ENCODE results near the gene C2CD3. TPM values are rescaled to one million over a fixed set of nuclear protein-coding genes. Genes with fewer than 3 reads are reported as not detected.

Gene C2CD3
- total and polyA plus RNA-seq, 2 of the 4 experiments (the other 2 are of a cell fraction), result 11.1 to 19.2 TPM

DNA sequence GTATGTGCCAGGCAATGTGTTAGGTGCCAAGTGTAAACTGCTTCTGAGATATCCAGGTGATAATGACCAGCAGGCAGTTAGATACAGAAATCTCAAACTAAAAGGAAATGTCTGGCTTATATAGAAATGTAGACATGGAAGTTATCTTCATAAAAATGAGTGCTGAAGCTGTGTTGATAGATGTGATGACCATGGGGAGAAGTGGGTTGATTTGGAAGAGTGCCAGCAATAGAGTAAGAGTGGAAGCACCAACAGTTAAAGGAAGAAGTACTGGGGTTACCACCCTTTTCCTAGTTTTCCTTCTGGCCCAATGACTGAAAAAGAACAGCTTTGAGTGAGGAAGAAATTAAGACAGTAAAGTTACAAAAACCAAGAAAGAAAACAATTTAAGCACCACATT is 68.5 kb downstream of the C2CD3 start:
- Histone ChIP-seq H3K4me3 (ENCODE audit: insufficient read depth, low read depth, low read length) (no peak overlapping the region), H2AFZ (replicated peaks; ENCODE audit: low read length, poor library complexity) (no peak overlapping the region), H3K9me1 (ENCODE audit: insufficient read depth, low read length) (0 out of 2 replicates have a peak, but pooled peaks cover 2% of the 10 kb centered on the region), H4K8ac (ENCODE audit: low read depth in 2 of 2, low read length in 2 of 2) (no peak overlapping the region), H3K4me2 (ENCODE audit: low read depth, low read length) (no peak overlapping the region), H3K36me3 (ENCODE audit: control insufficient read depth, insufficient read depth, low read length) (peaks cover 10% of the 10 kb centered on the region), H4K5ac (ENCODE audit: low read depth, low read length) (no peak overlapping the region), H3K18ac (ENCODE audit: low read depth, low read length) (no peak overlapping the region), H2BK5ac (ENCODE audit: low read depth, low read length, poor library complexity, severe bottlenecking) (no peak overlapping the region), H3K27me3 (ENCODE audit: control insufficient read depth, insufficient read depth, low read length) (no peaks in the 10 kb centered on the region), H2AK9ac (replicated peaks; ENCODE audit: low read depth, low read length, poor library complexity) (no peak overlapping the region), H3K9ac (ENCODE audit: low read depth, low read length) (no peak overlapping the region), H3K14ac (replicated peaks; ENCODE audit: low read depth, low read length) (no peak overlapping the region), H3K27ac (ENCODE audit: insufficient read depth, low read length) (no peak overlapping the region), H3K4me1 (ENCODE audit: control insufficient read depth, insufficient read depth, low read length) (no peaks in the 10 kb centered on the region), H3K79me1 (ENCODE audit: low read depth in 1 of 2, low read length in 2 of 2) (no peaks in the 10 kb centered on the region), H2BK120ac (ENCODE audit: low read depth, low read length) (no peak overlapping the region), H3K23ac (ENCODE audit: low read depth, low read length) (no peak overlapping the region), H2BK15ac (ENCODE audit: low read depth, low read length) (no peak overlapping the region), H3K56ac (ENCODE audit: extremely low read depth, insufficient read depth, low read length) (no peak overlapping the region), H4K91ac (ENCODE audit: insufficient read depth, low read depth, low read length) (no peak overlapping the region), H3K4ac (ENCODE audit: low read depth, low read length) (no peak overlapping the region), H2BK20ac (ENCODE audit: low read depth, low read length) (no peak overlapping the region), H3K9me3 (ENCODE audit: control insufficient read depth, insufficient read depth, low read length) (no peaks in the 10 kb centered on the region), H2AK5ac (ENCODE audit: low read depth, low read length) (no peak overlapping the region), H4K20me1 (ENCODE audit: insufficient read depth, low read length) (no peaks in the 10 kb centered on the region)
- in situ Hi-C loops (cut with MboI; ENCODE audit: low sequenced_read_pairs), result no loop called here
- intact Hi-C loops (cut with micrococcal nuclease), result no loop called here
- CTCF ChIA-PET, result no interaction called here
- BruUV-seq (replicated peaks), result no TSS peak
- TF ChIP-seq MAZ (IDR thresholded peaks at IDR 0.05; ENCODE audit: borderline replicate concordance, low read depth, low read length) (no peak), CEBPB (IDR thresholded peaks at IDR 0.05; ENCODE audit: low read depth, low read length) (no peak), SMC3 (IDR thresholded peaks at IDR 0.05; ENCODE audit: low read depth, low read length) (no peak), POLR2A (IDR thresholded peaks at IDR 0.05; ENCODE audit: low read depth, low read length) (no peak), CHD1 (IDR thresholded peaks at IDR 0.05; ENCODE audit: low read depth, low read length) (no peak), RFX5 (IDR thresholded peaks at IDR 0.05; ENCODE audit: low read depth, low read length) (no peak), BHLHE40 (IDR thresholded peaks at IDR 0.05; ENCODE audit: low read depth, low read length) (no peak), MXI1 (IDR thresholded peaks at IDR 0.05; ENCODE audit: borderline replicate concordance, low read depth, low read length) (no peak), MAFK (IDR thresholded peaks at IDR 0.05; ENCODE audit: low read depth, low read length) (no peak), NFE2L2 (IDR thresholded peaks at IDR 0.05; ENCODE audit: low read depth, low read length) (no peak), RCOR1 (IDR thresholded peaks at IDR 0.05; ENCODE audit: insufficient replicate concordance, low read length) (no peak), RAD21 (IDR thresholded peaks at IDR 0.05; ENCODE audit: low read length) (no peak), FOS (IDR thresholded peaks at IDR 0.05; ENCODE audit: low read depth, low read length) (no peak)
- TF ChIP-seq, protein P1, sequence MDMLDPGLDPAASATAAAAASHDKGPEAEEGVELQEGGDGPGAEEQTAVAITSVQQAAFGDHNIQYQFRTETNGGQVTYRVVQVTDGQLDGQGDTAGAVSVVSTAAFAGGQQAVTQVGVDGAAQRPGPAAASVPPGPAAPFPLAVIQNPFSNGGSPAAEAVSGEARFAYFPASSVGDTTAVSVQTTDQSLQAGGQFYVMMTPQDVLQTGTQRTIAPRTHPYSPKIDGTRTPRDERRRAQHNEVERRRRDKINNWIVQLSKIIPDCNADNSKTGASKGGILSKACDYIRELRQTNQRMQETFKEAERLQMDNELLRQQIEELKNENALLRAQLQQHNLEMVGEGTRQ (IDR thresholded peaks at IDR 0.05; ENCODE audit: low read depth, low read length), result no peak
- TF ChIP-seq, protein P2, sequence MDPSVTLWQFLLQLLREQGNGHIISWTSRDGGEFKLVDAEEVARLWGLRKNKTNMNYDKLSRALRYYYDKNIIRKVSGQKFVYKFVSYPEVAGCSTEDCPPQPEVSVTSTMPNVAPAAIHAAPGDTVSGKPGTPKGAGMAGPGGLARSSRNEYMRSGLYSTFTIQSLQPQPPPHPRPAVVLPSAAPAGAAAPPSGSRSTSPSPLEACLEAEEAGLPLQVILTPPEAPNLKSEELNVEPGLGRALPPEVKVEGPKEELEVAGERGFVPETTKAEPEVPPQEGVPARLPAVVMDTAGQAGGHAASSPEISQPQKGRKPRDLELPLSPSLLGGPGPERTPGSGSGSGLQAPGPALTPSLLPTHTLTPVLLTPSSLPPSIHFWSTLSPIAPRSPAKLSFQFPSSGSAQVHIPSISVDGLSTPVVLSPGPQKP (IDR thresholded peaks at IDR 0.05; ENCODE audit: borderline replicate concordance, low read depth, low read length), result no peak
- TF ChIP-seq, protein P3, sequence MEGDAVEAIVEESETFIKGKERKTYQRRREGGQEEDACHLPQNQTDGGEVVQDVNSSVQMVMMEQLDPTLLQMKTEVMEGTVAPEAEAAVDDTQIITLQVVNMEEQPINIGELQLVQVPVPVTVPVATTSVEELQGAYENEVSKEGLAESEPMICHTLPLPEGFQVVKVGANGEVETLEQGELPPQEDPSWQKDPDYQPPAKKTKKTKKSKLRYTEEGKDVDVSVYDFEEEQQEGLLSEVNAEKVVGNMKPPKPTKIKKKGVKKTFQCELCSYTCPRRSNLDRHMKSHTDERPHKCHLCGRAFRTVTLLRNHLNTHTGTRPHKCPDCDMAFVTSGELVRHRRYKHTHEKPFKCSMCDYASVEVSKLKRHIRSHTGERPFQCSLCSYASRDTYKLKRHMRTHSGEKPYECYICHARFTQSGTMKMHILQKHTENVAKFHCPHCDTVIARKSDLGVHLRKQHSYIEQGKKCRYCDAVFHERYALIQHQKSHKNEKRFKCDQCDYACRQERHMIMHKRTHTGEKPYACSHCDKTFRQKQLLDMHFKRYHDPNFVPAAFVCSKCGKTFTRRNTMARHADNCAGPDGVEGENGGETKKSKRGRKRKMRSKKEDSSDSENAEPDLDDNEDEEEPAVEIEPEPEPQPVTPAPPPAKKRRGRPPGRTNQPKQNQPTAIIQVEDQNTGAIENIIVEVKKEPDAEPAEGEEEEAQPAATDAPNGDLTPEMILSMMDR (conservative IDR thresholded peaks at IDR 0.05; ENCODE audit: low read depth, low read length), result no peak
- POLR2A ChIA-PET (ENCODE audit: unreplicated experiment), result no interaction called here
- dilution Hi-C loops (cut with HindIII; ENCODE audit: low sequenced_read_pairs, unreplicated experiment), result no loop called here
- DNase-seq, result no peak
- no peak for ATAC-seq (ENCODE audit: low read depth)
